Measurements from ENCODE around the gene ZFYVE28. TPM values are rescaled to one million over a fixed set of nuclear protein-coding genes. Genes with fewer than 3 reads are reported as not detected.

The ZFYVE28 gene
- total and polyA plus RNA-seq, 2 experiments from 2014 or later = 4.6 to 9.6 TPM

DNA sequence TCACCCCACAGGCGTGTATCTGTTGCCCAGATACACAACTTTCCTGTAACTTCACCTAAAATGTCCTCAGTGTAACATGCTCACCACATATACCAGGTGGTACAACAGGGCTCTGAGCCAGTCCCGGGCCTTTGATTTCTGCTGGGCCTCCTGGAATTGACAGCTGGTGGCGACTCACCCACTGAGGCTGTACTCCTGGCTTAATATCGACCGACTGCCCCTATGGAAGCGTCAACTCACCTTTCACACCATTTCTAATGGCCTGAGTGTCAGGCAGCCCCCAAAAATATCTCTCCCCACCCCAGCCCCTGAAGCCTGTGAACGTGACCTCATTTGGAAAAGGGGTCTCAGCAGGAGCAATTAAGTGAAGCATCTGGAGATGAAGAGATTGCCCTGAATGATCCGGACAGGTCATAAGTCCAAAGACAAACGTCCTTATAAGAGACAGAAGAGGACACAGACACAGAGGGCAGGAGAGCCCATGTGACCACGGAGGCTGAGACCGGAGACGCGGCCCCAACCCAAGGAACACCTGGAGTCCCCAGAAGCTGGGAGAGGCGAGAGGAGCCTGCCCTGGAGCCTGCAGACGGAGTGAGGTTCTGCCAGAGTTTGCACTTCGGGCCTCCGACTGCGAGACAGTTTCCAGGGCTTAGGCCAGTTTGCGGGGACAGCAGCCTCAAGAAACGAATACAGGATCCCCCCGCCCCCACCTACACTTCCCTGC, 144.0 kb downstream of the ZFYVE28 start:
- in situ Hi-C loops (cut with MboI) = no loop called here
- TF ChIP-seq EZH2 (IDR thresholded peaks at IDR 0.05; ENCODE audit: insufficient read depth, poor library complexity, severe bottlenecking) (no peak), EZH2phosphoT487 (IDR thresholded peaks at IDR 0.05; ENCODE audit: insufficient read depth, low read depth) (no peak)
- Histone ChIP-seq H3K79me2 (ENCODE audit: insufficient read depth) (no peaks in the 10 kb centered on the region), H3K9ac (no peak overlapping the region), H3K4me3 (no peak overlapping the region), H3K27me3 (replicated peaks; ENCODE audit: insufficient read depth) (no peaks in the 10 kb centered on the region), H3K27ac (no peak overlapping the region), H3K4me1 (ENCODE audit: insufficient read depth) (no peaks in the 10 kb centered on the region), H4K20me1 (ENCODE audit: insufficient read depth) (no peaks in the 10 kb centered on the region), H3K9me3 (ENCODE audit: low read depth) (no peaks in the 10 kb centered on the region), H3K4me2 (ENCODE audit: unreplicated experiment) (no peak overlapping the region), H3K36me3 (ENCODE audit: low read depth) (no peaks in the 10 kb centered on the region), H3F3A (ENCODE audit: insufficient read depth) (no peaks in the 10 kb centered on the region), H3K9me2 (ENCODE audit: insufficient read depth) (no peaks in the 10 kb centered on the region), H2AFZ (no peak overlapping the region)
- DNase-seq = no peak
- 90% methylated on average over 20 to 21 of the region's 21 CpGs for WGBS, 2 experiments (ENCODE audit: low coverage in 1 of 2, low lambda C conversion rate in 2 of 2, missing lambda C conversion rate in 2 of 2)

DNA sequence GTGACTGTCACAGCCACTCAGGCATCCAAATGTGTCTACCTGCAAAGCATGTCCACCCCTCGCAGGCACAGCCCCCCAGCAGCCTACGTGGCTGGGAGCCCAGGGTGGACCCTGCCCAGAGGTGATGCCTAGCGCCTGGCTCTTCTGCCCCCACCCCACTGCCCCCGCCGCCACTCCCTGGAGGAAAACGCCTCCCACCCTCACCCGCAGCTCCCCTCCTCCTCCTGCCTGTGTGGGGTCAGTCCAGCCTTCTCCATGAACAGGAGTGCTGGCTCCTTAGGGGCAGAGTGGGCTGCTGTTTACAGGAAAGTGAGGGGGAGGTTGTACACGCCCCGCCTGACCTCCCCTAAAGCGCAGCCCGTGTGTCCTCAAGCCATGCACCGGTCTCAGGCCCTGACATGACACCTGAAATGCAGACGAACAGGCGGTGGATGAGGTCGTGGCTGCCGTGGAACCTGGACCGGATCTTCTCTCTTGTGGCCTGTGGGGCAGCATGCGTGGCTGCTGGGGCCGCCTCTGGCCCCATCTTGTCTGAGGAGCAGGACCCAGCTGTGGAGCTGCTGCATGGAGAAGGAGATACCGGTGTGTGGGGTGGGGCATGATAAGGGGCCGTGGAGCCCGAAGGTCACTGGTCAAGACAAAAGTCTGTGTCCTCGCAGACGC, 144.7 kb downstream of the ZFYVE28 start:
- TF ChIP-seq EZH2 (IDR thresholded peaks at IDR 0.05; ENCODE audit: insufficient read depth, poor library complexity, severe bottlenecking) (no peak), EZH2phosphoT487 (IDR thresholded peaks at IDR 0.05; ENCODE audit: insufficient read depth, low read depth) (no peak)
- H4K20me1 ChIP-seq (ENCODE audit: insufficient read depth) = no peaks in the 10 kb centered on the region
- H3K79me2 ChIP-seq (ENCODE audit: insufficient read depth) = no peaks in the 10 kb centered on the region
- in situ Hi-C loops (cut with MboI) = no loop called here
- H3K4me3 ChIP-seq = no peak overlapping the region
- H3K4me2 ChIP-seq (ENCODE audit: unreplicated experiment) = no peak overlapping the region
- no peaks in the 10 kb centered on the region for H3K36me3 ChIP-seq (ENCODE audit: low read depth)
- no peaks in the 10 kb centered on the region for H3K9me2 ChIP-seq (ENCODE audit: insufficient read depth)
- no peak overlapping the region for H2AFZ ChIP-seq
- H3K9me3 ChIP-seq (ENCODE audit: low read depth) = no peaks in the 10 kb centered on the region
- H3K27ac ChIP-seq = no peak overlapping the region
- no peaks in the 10 kb centered on the region for H3K27me3 ChIP-seq (replicated peaks; ENCODE audit: insufficient read depth)
- no peaks in the 10 kb centered on the region for H3K4me1 ChIP-seq (ENCODE audit: insufficient read depth)
- no peak for DNase-seq
- WGBS, 2 experiments (ENCODE audit: low coverage in 1 of 2, low lambda C conversion rate in 2 of 2, missing lambda C conversion rate in 2 of 2) = 87 to 89% methylated on average over 13 to 22 of the region's 24 CpGs
- H3K9ac ChIP-seq = no peak overlapping the region
- H3F3A ChIP-seq (ENCODE audit: insufficient read depth) = no peaks in the 10 kb centered on the region

GRCh38 chr4:2273221-2273620, 145.2 kb downstream of the ZFYVE28 start:
- in situ Hi-C loops (cut with MboI) = no loop called here
- no peaks in the 10 kb centered on the region for H3K36me3 ChIP-seq (ENCODE audit: low read depth)
- no peaks in the 10 kb centered on the region for H3K9me3 ChIP-seq (ENCODE audit: low read depth)
- H3K4me2 ChIP-seq (ENCODE audit: unreplicated experiment) = no peak overlapping the region
- no peak overlapping the region for H3K4me3 ChIP-seq
- no peaks in the 10 kb centered on the region for H3F3A ChIP-seq (ENCODE audit: insufficient read depth)
- H2AFZ ChIP-seq = no peak overlapping the region
- WGBS, 2 experiments (ENCODE audit: low coverage in 1 of 2, low lambda C conversion rate in 2 of 2, missing lambda C conversion rate in 2 of 2) = 76 to 80% methylated on average over 15 of the region's 15 CpGs
- no peaks in the 10 kb centered on the region for H3K9me2 ChIP-seq (ENCODE audit: insufficient read depth)
- DNase-seq = no peak
- TF ChIP-seq EZH2phosphoT487 (IDR thresholded peaks at IDR 0.05; ENCODE audit: insufficient read depth, low read depth) (no peak), EZH2 (IDR thresholded peaks at IDR 0.05; ENCODE audit: insufficient read depth, poor library complexity, severe bottlenecking) (no peak)
- no peaks in the 10 kb centered on the region for H3K4me1 ChIP-seq (ENCODE audit: insufficient read depth)
- no peaks in the 10 kb centered on the region for H4K20me1 ChIP-seq (ENCODE audit: insufficient read depth)
- no peaks in the 10 kb centered on the region for H3K79me2 ChIP-seq (ENCODE audit: insufficient read depth)
- H3K27ac ChIP-seq = no peak overlapping the region
- no peaks in the 10 kb centered on the region for H3K27me3 ChIP-seq (replicated peaks; ENCODE audit: insufficient read depth)
- no peak overlapping the region for H3K9ac ChIP-seq

DNA sequence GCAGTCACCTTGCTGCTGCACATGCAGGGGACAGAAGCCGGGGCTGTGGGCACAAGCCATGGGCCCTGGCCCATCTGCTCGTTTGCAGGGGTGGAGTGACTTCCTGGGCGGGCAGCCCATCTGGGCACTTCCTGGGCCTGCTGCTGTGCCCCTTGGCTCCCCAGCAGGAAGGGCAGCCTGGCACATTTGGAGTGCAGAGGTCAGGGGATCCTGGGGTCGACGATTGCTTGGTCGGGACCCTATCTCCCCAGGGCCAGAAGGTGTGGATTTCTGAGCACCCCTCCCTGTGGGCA, 145.7 kb downstream of the ZFYVE28 start:
- DNase-seq = no peak
- Histone ChIP-seq H3K9ac (no peak overlapping the region), H3K9me2 (ENCODE audit: insufficient read depth) (no peaks in the 10 kb centered on the region), H3K79me2 (ENCODE audit: insufficient read depth) (no peaks in the 10 kb centered on the region), H3K9me3 (ENCODE audit: low read depth) (no peaks in the 10 kb centered on the region), H3K4me2 (ENCODE audit: unreplicated experiment) (no peak overlapping the region), H3K27ac (no peak overlapping the region), H4K20me1 (ENCODE audit: insufficient read depth) (no peaks in the 10 kb centered on the region), H3K27me3 (replicated peaks; ENCODE audit: insufficient read depth) (no peaks in the 10 kb centered on the region), H3K4me1 (ENCODE audit: insufficient read depth) (no peaks in the 10 kb centered on the region), H3F3A (ENCODE audit: insufficient read depth) (no peaks in the 10 kb centered on the region), H3K36me3 (ENCODE audit: low read depth) (no peaks in the 10 kb centered on the region), H2AFZ (no peak overlapping the region), H3K4me3 (no peak overlapping the region)
- TF ChIP-seq EZH2phosphoT487 (IDR thresholded peaks at IDR 0.05; ENCODE audit: insufficient read depth, low read depth) (no peak), EZH2 (IDR thresholded peaks at IDR 0.05; ENCODE audit: insufficient read depth, poor library complexity, severe bottlenecking) (no peak)
- in situ Hi-C loops (cut with MboI) = no loop called here
- 87 to 94% methylated on average over 6 of the region's 6 CpGs for WGBS, 2 experiments (ENCODE audit: low coverage in 1 of 2, low lambda C conversion rate in 2 of 2, missing lambda C conversion rate in 2 of 2)
